ENCODE measurements around the gene ANO5.
"Not testable (repeated sequence)": the region's sequence is repeated elsewhere in the genome, so short reads cannot be mapped to it uniquely, and the experiment has no call there.

- not testable (repeated sequence) for TF ChIP-seq CTCF (IDR thresholded peaks at IDR 0.05; ENCODE audit: insufficient read depth, low read length, poor library complexity, severe bottlenecking); EZH2phosphoT487 (conservative IDR thresholded peaks at IDR 0.05; ENCODE audit: low read length)
Measured at GRCh38 chr11:22268983-22269624, 76.2 kb downstream of the ANO5 start.

All from SU-DHL-6 (cell line).